OCI-M2 (cell line): ENCODE results near the gene CPA2.
"Not testable (repeated sequence)": the region's sequence is repeated elsewhere in the genome, so short reads cannot be mapped to it uniquely, and the experiment has no call there.

ENCODE experiments used
- DNase-seq: peaks from one replicate; lab custom pipeline; 2025; ENCODE audit not compliant: unreplicated experiment; lab: John Stamatoyannopoulos, UW

CPA2 gene

DNA sequence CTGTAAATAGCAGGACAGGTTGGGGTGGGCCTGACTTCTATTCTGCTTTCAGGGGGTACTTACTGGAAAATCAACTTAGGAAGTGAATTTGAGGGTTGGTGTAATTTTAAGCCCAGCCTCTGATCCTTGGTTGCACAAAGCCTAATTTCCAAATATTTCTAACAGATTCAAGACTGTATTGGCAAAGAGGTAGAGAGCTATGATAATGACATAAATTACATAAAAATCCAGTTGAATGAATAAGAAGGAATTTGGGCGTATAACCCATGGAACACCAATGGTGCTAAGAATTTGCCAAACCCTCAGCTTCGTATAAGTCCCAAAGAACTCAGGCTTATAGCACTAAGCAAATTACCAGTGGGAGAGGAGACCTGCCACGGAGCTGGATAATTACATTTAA lies 38.2 kb downstream of the CPA2 start:
- DNase-seq: no peak

DNA sequence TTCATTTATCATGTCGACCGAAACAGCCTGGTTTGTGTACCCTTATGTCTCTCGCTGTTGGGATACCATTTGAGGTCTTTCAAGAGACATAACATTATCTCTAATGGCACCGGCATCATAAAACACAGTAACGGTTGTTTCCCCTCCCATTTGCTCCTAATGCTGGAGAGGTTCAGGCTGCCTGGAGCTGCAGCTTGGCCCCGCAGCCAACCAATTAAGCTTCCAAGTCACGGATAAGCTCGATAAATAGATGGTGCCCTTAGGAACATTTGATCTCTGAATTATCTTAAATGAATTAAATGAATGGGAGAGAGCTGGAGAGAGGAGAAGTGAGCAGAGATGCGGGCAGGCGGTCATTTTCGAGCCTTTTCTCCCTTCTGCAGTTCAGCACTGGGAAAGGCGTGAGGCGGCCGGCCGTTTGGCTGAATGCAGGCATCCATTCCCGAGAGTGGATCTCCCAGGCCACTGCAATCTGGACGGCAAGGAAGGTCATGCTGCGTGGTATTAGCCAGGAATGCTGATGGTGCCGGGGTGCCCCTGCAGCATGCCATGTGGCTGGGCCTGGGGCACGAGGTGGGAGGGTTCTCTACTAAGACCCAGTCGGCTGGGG lies 38.9 kb downstream of the CPA2 start:
- DNase-seq: no peak

DNA sequence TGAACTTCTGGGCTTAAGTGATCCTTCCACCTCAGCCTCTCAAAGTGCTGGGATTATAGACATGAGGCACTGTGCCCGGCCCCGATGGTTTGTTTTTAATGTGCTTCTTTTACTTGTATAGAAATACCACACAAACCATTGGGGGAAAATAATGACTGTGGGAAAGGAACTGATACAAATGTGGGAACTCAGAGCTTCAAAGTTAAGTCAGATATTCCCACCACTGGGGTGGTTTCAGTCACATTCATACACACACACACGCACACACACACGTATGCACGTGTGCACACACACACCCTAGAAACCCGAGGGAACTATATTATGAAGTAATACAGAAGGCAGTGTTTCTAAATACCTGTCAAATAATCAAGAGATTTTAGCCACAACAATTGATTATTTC lies 43.3 kb downstream of the CPA2 start:
- DNase-seq: no peak

DNA sequence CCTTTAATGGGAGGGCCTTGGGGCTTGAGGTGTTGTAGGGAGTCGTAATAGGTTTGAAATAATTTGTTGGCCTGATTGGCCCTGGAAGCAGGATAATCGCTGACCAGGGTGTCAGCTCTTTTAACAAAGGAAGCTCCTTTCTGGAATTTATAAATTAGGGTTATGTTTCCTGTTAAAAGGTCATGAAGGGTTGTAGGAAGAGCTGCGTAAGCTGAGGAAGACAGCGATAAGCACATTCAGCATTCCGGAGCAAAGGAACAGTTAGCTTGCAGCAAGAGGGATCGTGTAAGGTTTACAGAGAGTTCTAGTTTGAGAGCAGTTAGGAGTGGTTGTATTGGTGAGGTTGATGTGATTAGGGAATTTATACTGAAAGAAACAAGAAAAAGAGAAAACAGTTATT lies 47.6 kb downstream of the CPA2 start:
- DNase-seq: no peak

DNA sequence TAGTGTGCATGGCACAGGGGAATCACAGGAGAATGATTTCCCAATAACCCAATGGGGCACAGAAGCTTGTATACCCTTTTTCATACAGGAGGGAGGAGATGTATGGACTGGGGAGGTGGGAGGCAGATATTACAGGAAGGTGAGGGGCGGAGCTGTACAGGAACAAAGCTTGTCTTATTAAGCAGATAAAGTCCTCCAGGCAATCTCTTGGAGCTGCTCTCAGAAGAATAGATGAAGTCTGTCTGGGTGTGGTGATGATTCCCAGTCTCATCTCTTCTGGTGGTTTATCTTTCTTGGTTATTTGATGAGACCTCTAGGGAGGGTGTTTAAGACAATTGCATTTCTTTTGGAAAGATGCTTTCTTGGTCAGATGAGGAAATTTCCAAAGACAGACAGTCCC lies 52.9 kb downstream of the CPA2 start:
- no peak for DNase-seq

DNA sequence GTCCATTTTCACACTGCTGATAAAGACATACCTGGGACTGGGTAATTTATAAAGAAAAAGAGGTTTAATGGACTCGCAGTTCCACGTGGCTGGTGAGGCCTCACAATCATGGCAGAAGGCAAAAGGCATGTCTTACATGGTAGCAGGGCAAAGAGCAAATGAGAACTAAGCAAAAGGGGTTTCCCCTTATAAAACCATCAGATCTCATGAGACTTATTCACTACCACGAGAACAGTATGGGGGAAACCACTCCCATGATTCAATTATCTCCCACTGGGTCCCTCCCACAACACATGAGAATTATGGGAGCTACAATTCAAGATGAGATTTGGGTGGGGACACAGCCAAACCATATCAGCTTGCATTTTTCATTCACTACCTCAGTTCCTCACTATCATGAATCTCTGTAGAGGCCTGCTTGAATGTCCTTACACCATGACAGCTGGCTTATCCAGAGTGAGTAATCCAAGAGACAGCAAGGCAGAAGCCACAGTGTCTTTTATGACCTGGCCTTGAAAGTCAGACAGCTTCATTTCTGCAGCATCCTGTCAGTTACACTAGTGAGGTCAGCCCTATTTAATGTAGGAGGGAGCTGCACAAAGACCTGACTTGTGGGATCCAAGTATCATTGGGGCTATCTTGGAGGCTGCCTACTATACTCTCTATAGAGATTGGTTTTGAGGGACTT lies 55.0 kb downstream of the CPA2 start:
- not testable (repeated sequence) for DNase-seq

DNA sequence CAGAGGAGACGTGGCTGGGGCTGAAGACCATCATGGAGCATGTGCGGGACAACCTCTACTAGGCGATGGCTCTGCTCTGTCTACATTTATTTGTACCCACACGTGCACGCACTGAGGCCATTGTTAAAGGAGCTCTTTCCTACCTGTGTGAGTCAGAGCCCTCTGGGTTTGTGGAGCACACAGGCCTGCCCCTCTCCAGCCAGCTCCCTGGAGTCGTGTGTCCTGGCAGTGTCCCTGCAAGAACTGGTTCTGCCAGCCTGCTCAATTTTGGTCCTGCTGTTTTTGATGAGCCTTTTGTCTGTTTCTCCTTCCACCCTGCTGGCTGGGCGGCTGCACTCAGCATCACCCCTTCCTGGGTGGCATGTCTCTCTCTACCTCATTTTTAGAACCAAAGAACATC lies 56.0 kb downstream of the CPA2 start:
- no peak for DNase-seq

DNA sequence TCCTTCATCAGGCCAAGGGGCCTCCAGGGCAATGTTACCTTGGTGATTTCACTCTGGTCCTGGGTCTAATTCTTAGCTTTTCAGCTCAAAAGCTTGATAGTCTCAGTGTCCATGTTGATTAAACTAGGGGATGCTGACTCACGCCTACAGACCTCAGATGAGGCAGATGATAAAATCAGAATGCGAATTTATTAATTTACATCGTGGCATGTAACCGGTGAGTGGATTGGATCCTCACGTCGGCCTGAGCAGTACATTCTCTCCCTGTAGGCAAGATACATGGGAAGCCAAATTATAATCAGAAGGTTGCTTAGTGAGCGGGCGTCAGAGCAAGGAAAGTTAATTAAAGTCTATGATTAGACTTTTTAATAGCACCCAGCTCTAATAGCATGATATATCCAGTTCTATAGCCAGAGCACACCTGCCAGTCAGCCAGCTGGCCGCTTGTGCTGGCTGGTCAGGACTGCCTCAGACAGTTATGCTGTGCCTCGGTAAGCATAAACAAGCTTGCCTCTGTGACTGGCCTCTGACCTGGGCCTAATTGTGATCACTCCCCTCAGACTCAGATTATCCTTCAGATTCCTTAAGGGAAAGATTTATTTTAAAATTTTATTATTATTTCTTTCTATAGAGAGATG lies 57.8 kb downstream of the CPA2 start:
- DNase-seq: no peak

DNA sequence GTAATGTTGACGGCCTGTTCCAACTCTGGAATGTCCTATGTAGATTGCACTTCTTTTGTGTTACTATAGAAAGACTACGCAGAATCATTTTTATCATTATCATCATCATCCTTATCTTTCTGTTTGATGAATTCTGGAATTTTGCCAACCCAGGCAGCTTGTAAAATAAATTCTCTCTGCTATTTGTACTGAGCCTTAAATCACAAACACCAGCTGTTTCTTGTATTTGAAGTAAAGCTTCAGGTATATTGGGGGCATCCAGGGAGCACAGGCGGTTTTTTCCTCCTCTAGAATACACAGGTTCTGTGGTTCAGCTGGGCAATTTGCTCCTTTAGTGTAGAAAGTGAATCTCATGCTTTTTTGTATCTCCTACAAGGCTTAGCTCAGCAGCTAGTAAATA lies 63.0 kb downstream of the CPA2 start:
- DNase-seq: no peak

DNA sequence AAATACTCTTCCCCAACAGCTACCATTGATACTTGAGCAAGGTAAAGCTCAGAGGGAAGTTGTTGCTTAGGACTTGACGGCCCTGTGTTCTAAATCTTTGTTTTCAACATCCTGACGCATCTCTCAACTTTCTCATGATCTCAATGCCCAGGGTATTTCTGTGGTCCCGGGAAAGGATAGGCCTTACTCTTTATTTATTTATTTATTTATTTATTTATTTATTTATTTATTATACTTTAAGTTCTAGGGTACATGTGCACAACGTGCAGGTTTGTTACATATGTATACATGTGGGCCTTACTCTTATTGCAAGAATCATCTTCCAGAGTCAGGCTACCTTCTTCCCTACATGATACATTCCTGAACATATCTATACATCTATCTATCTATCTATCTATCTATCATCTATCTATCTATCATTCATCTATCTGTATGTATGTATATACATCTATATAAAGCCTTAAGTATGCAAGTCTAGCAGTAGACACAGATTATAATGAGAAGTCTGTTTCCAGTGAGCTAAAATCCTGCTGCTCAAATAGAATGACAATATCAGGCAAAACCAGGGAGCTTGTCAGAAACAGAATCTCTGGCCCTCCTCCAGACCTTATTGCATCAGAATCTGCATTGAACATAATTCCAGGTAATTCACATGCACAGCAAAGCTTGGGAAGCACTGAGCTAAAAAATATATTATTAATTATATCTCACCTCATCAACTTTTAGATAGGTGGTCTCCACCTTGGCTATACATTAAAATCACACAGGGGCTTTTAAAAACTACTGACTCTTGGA lies 65.8 kb downstream of the CPA2 start:
- DNase-seq: no peak

DNA sequence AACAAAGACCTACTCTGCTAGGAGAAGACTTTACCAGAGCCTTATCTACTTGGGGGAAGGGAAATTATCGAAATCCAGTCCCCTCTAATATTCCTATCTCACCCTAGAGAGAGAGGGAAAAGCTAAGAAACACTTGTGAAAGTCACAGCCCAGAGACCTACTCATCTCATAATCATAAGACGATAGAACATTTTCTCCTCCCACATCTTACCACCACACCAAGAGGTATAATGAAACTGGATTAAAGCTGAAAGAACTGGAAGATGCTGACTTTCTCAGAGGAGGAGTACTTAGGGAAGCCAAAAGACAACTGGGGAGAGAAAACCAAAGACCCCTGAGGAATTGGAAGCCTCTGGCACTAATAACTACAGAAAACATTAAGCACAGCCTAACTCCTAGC lies 67.2 kb downstream of the CPA2 start:
- no peak for DNase-seq

DNA sequence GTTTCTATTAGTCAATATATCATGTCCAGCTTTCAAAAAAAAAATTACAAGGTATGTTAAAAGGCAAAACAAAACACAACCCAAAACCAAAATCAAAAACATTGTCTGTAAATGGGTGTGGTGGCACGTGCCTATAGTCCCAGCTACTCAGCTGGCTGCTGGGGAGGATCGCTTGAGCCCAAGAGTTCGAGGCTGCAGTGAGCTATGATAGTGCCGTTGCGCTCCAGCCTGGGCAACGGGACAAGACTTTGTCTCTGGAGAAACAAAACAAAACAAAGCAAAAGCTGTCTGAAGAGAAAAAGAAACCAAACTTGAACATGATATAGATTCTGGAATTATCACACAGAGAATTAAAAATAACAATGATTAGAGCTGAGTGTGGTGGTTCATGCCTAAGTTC lies 67.6 kb downstream of the CPA2 start:
- no peak for DNase-seq

DNA sequence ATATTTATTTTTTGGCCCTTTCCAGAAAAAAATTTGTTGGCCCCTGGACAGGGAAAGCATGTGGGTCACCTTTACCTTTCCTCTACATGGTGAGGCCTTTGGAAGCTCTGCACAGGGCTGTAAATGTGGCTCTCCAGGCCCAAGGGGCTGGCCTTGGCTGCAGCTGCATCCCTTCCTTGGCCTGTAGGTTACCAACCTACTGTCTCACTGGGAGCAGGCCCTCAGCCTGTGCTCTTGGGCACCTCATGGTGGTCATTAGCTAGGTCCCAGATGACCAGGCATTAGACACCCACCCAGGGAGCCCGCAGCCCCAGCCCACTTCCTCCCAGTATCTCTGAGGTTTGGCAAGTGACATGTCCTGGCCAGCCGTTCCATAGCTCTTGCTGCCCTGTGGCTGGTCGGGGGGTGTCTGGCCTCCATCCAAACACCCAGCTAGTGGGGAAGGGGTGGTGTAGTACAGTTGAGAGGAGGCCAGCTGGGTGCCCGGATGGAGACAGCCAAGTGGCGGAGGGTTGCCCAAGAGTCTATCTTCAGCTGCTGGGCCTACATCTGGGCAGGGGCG lies 70.8 kb downstream of the CPA2 start:
- no peak for DNase-seq

DNA sequence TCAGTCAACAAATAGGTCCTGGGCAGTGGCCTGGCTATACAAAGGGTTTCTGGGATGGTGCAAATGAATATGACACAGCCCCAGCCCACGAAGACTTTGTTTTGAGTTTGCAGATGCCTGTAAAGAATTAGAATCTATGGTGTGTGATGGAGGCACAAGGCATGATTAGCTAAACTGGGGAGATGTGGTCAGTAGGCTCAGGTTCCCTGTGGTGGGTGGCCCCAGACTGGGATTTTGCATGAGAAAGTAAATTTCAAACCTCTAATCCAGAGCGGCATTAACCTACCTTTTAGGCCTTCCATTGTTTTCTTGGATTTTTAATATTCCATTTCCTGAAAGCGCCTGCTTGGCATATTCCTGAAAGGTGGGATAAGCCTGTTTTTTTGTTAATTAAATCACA lies 71.6 kb downstream of the CPA2 start:
- no peak for DNase-seq
